Tibial nerve (tissue), 4 donors: ENCODE data around the gene TBC1D8B.

Source experiments
- CTCF ChIP-seq, 5 experiments: fragments of 200-600 bp in 3 of 5; fragments of 450-650 bp in 2 of 5; sonication (generic) in 3 of 5; IDR thresholded peaks; one replicate each; pipeline ENCODE4 v1.5.1; 2016 to 2019; ENCODE audit warnings: antibody characterized with exemption in 5 of 5, mild to moderate bottlenecking in 3 of 5, moderate library complexity in 2 of 5
- EP300 ChIP-seq, 2 donors: sonication (generic); formaldehyde crosslinking; IDR thresholded peaks; one replicate each; pipeline ENCODE4 v1.6.1; 2017; ENCODE audit warnings: antibody characterized with exemption in 2 of 2, mild to moderate bottlenecking in 1 of 2
- POLR2A ChIP-seq, 2 donors: fragments of 450-650 bp; IDR thresholded peaks; one replicate each; pipeline ENCODE4 v1.6.1; 2017; ENCODE audit warnings: antibody characterized with exemption in 2 of 2, mild to moderate bottlenecking in 2 of 2, moderate library complexity in 2 of 2

- TF ChIP-seq EP300 (IDR thresholded peaks at IDR 0.05) (no peak), POLR2A (IDR thresholded peaks at IDR 0.05) (no peak), CTCF (IDR thresholded peaks at IDR 0.05) (peak in 1 of 5 experiments; percentile 15)
These were observed 11.0 kb upstream of the TBC1D8B start for GRCh38 chrX:106791495-106791894.
